HT-29 (cell line): ENCODE measurements around the gene MPC1L. TPM values are rescaled to one million over a fixed set of nuclear protein-coding genes. Genes with fewer than 3 reads are reported as not detected.

Source experiments
- DNase-seq: peaks from one replicate; pipeline ENCODE4 v3.0.0-alpha.2; 2015; ENCODE audit warnings: low spot score
- total RNA-seq: library from RNA; depleted of rRNA; stranded (reverse); fragments of >200 nt; shearing (Covaris generic); gene quantifications from 2 replicates; pipeline ENCODE4 v1.2.3, GENCODE V29; 2014; rRNA removed

Gene MPC1L
- total RNA-seq, 1 experiment from 2014 or later = not detected

DNA sequence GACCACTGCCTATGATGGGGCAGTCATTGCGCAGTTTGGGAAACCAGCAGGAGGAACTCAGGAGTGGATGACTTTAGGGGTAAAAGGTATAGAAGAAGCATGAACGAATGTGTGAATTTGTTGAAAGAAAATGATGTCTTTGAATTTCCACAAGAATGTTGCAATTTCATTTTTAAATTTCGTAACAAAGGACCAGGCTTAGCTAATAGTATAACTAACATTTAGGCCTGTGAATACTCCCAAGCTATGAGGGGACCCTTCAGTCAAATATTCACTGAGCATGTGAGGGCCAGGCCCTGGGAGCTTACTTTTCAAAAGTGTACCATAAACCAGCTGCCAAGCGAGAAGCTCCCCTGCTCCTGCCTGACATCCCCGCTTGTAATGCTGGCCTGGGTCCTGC lies 5.3 kb downstream of the MPC1L start:
- no peak for DNase-seq

DNA sequence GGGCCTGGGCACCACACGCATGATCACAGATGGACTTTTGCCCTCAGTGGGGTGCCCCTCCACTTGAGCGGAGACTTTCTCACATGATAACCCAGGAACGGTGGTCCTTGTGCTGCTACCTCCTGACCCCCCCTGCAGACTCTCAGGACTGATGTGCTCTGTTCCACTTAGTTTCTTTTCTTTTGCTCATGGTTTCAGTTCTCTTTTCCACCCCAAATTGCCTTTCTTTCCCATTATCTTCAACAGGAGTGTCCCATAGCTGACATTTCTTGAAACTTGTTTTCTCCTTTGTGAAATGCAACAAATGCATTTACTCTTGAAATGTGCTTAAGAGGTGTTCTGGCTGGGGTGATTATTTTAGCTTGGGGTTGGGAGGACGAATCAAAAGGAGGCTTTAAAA lies 9.0 kb downstream of the MPC1L start:
- DNase-seq = no peak

DNA sequence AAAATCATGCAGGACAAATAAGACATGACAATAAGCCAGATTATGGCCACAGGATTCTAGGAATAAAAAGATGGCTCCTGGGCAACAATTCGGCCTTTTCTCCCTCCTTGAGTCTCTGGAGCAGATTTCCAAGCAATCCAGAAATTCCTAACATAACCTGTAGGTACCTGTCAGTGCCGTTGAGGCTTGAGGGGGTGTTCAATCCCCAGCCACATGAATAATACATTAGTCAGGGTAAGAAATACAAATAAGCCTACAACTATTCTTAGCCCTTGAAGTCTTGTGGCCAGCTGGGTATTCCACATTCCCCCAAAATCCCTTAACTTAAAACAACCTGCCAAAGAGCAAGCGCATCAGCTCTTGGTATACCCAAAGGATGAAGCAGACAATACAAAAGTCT lies 14.5 kb downstream of the MPC1L start:
- no peak for DNase-seq

- DNase-seq = no peak
Measured at GRCh38 chrX:40644176-40644575, 20.9 kb downstream of the MPC1L start.

DNA sequence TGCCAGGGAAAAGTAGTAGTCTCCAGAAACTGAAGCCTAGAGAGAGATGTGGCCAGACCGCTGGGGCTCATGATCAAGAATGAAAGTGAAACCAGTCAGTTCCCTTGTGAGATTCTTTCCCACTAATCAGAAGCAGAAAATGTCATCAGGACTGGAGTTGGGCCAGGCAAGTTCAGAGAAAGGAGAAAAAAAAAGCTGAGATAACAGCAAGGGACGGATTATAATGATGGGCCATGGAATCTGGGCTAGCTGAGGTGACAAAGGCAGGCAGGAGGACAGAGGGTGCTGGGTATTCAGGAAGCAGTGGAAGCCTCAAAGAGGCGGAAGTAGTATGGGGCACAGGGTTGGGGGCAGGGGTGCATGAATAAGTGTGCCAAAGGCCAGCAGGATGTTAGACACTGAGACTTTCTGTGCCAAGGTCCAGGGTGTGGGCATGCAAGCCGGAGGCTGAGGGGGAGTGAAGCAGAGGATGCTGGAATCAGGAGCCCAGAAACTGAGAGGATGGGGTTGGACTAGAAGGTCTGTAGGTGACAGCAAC lies 21.7 kb downstream of the MPC1L start:
- peak; percentile 48 for DNase-seq

DNA sequence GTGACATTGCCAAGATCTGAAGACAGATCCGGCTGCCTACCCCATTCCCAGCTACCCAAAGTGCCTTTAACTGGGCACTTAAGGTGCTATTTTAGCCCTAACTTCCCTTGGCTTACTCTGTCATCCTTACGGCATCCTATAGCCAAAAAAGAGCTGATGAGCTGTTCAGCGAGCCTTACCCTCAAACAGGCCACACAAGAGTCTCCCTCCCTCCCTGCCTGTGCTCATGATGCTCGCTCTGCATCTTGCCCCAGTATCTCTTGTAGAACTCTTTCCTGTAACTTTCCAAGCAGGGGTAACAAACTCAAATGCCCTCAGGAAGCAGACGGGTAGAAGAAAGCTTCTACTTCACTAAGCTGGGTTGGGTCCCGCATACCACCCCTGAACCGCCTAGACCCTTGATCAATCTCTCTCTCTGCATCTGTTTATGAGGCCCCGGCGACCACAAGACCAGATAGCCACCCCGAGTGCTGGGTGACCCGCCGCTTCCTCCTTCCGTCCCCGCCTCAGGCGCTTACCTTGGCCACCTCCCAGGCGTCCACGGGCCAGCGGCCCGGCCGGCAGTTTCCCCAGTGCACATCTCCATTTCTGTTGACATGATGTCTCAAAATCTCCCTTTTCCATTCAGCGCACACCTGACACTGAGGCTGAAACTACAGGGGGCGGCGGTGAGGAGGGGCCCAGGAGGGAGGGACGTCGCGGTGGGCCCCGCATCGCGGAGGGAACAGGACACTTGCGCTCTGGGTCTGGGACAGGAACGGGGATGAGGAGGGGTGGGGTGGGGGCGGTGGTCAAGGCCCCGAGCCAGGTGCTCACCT lies 23.5 kb downstream of the MPC1L start:
- DNase-seq = peak; percentile 36

- DNase-seq = peak; percentile 89
Measured at GRCh38 chrX:40647307-40648197, 24.3 kb downstream of the MPC1L start, which contains the start of gene CXorf38. Gene CXorf38 (minus strand): TSS chrX:40647561. CDS start chrX:40647520, 41 bp downstream.

DNA sequence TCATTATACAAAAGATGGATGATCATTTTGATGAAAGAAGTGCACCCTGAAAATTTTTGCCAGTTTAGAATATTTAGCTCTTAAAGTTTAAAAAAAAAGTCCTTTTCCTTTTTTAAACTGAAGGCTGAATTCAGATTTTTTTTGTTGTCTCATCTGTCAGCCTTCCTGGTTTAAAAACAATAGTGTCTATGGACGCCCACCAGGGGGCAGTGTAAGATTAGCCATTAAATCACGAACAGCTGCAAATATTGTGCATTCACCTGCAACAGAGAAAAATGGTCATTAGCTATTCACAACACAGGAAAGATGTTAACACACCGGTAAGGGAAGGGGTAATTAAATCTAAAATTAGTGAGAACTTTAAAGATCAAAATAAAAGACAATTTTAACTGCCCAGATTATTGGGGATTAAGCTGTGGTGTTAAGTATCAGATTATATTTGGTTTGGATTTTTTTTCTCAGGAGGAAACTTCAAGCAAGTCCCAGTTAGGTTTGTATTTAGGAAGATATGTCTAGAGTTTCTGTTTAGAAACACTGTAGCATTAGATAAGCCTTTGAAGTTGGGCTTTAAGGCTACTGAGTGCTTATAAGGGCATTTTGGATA lies 28.5 kb downstream of the MPC1L start:
- peak; percentile 77 for DNase-seq

GRCh38 chrX:40652664-40653063 lies 29.4 kb downstream of the MPC1L start:
- DNase-seq = no peak

GRCh38 chrX:40653535-40653934 lies 30.3 kb downstream of the MPC1L start:
- no peak for DNase-seq

GRCh38 chrX:40660381-40660780 lies 37.2 kb downstream of the MPC1L start:
- no peak for DNase-seq

DNA sequence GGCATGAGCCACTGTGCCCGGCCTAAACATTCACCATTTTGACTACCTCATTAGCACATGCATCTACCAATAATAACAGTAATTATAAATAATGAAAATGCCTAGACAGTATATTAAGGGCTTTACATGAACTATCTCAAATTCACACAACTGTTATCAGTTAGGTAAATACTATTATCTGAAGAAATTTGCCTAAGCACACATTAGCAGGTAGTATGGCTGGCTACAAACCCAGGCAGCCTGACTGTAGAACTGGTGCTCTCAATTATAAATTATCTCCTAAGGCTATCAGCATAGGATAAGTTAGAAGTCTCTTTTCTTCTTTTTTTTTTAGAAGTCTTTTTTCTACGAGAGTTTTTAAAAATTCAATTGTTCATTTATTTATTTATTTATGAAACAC lies 38.3 kb downstream of the MPC1L start:
- no peak for DNase-seq

DNA sequence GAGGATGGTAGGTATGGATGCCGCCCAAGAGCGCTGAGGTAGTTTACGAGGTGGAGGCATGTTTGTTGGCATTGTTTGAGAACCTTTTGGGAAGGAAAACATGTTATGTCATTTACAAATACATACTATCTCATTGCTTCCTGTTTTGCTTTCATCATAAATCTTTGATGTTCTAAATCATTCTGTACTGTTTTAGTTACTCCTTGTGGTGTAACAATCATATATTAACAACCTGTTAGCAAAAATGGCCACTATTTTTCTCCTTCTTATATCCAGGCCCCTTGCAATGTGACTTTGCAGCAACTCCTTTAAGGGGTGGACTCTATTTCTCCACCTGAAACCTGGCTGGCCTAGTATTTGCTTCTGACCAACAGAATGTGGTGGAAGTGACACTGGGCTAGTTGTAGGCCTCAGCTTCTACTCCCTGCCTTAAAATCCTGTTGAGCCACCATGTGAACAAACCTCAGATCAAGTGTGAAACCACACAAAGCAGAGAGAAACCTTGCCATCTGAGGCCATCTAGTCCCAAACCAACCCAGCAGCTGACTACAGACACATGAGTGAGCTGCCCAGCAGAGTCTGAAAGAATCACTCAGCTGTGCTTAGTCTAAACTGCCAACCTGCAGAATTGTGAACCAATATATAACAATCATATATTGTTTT lies 40.0 kb downstream of the MPC1L start:
- no peak for DNase-seq

- peak; percentile 3 for DNase-seq
Measured at GRCh38 chrX:40663880-40664630, 40.8 kb downstream of the MPC1L start.

GRCh38 chrX:40671126-40671525 lies 47.9 kb downstream of the MPC1L start:
- no peak for DNase-seq

Other genes with a start within 250 kb of the MPC1L start
- gene ATP6AP2, start 42.5 kb upstream of the MPC1L start, total RNA-seq = 15.3 and 19.5 TPM in 2 replicates
- 8.1 and 9.7 TPM in 2 replicates for gene CXorf38, start 24.1 kb downstream of the MPC1L start, total RNA-seq
- gene MED14, start 112.1 kb downstream of the MPC1L start, total RNA-seq = 9.1 and 12.8 TPM in 2 replicates